ES-I3 (cell line): Measurements from ENCODE around the gene VSTM2B.
"Not testable (repeated sequence)": the region's sequence is repeated elsewhere in the genome, so short reads cannot be mapped to it uniquely, and the experiment has no call there.

Experiments used
- H3K36me3 ChIP-seq: 2 replicates; pipeline ENCODE4 v1.6.1; 2013; ENCODE audit warnings: mild to moderate bottlenecking, low read length, control low read depth, moderate library complexity; ENCODE audit not compliant: insufficient read depth
- H3K4me1 ChIP-seq: 2 replicates; pipeline ENCODE4 v1.6.1; 2013; ENCODE audit warnings: mild to moderate bottlenecking, control low read depth, low read length; ENCODE audit not compliant: insufficient read depth
- H3K9ac ChIP-seq: 2 replicates; pipeline ENCODE4 v1.6.1; 2013; ENCODE audit warnings: low read depth, mild to moderate bottlenecking, low read length, moderate library complexity
- H3K9me3 ChIP-seq: 2 replicates; pipeline ENCODE4 v1.6.1; 2013; ENCODE audit warnings: mild to moderate bottlenecking, low read length, moderate library complexity; ENCODE audit not compliant: control insufficient read depth, insufficient read depth

VSTM2B gene

DNA sequence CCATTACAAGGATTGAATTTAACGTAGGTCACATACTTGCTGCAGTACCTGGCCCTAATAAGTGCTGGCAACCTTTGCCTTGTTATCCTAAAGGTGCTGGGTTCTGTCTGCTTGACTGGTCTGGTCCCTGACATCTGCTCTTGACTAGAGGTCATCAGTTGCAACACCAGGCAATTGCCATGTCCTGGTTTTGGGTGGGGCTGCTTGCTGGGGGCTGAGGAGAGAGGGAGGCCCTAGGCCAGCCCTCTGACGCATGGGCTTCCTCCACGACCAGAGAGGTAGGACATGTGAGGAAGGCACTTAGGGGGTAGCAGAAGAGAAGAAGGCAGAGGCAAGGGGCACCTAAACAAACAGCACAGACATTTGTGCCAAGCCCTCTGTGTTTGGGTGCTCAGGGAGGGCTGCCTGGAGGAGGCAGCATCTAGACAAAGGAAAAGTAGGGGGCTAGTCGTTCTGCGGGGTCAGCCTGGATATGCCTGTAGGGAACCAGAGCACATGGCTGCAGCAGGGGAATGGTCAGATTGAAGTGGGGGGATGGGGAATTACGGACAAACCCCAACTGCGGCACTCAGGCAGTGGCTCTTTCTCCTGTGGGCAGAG, 21.7 kb downstream of the VSTM2B start:
- no peaks in the 10 kb centered on the region for H3K4me1 ChIP-seq
- no peak overlapping the region for H3K9ac ChIP-seq
- H3K36me3 ChIP-seq, result no peaks in the 10 kb centered on the region
- H3K9me3 ChIP-seq, result no peaks in the 10 kb centered on the region

DNA sequence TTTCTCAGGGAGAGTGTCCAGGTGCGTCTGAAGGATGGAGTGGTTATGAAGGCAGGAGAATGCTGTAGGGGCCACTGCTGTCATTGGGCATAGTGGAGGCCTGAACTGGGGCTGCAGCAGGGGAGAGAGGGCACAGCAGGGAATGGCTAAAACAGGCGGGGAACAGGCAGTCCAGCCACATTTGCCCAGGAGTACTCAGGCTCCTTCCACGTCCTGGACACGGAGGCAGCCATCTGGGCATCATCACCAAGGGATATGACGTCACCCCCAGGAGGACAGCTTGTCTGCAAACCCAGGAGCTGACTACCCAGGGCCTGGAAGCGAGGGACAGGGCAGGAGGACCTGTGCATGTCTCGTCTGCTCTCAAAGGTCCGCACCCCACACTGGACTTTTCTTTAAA, 22.2 kb downstream of the VSTM2B start:
- no peaks in the 10 kb centered on the region for H3K9me3 ChIP-seq
- H3K9ac ChIP-seq, result no peak overlapping the region
- no peaks in the 10 kb centered on the region for H3K4me1 ChIP-seq
- H3K36me3 ChIP-seq, result no peaks in the 10 kb centered on the region

DNA sequence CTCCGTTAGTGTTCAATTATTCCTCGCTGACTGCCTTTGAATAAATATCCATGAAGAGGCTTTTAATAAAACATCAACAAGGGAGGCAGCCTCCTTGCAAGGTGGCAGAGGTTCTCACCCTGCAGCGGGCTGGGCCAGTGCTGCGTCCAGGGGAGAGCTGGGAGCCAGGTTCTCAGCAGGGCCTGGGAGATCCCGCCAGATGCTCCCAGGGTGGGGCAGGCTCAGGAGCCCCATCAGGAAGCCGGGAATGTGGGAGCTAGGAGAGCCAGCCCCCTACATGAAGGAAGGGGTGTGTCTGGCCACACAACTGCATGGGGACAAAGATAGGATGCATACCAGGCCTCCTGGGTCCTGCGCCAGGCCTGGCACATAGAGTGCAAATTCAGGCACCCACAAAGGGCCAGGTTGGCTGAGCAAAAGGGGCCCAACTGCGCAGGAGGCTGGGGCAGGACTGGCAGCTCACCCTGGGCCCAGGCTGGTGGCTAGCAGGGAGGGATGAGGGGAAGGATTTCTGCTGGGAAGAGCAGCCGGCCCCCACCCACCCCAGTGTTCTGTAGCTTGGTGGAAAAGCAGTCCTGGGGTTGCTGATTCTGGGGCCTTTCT, 22.8 kb downstream of the VSTM2B start:
- no peaks in the 10 kb centered on the region for H3K9me3 ChIP-seq
- H3K36me3 ChIP-seq, result no peaks in the 10 kb centered on the region

DNA sequence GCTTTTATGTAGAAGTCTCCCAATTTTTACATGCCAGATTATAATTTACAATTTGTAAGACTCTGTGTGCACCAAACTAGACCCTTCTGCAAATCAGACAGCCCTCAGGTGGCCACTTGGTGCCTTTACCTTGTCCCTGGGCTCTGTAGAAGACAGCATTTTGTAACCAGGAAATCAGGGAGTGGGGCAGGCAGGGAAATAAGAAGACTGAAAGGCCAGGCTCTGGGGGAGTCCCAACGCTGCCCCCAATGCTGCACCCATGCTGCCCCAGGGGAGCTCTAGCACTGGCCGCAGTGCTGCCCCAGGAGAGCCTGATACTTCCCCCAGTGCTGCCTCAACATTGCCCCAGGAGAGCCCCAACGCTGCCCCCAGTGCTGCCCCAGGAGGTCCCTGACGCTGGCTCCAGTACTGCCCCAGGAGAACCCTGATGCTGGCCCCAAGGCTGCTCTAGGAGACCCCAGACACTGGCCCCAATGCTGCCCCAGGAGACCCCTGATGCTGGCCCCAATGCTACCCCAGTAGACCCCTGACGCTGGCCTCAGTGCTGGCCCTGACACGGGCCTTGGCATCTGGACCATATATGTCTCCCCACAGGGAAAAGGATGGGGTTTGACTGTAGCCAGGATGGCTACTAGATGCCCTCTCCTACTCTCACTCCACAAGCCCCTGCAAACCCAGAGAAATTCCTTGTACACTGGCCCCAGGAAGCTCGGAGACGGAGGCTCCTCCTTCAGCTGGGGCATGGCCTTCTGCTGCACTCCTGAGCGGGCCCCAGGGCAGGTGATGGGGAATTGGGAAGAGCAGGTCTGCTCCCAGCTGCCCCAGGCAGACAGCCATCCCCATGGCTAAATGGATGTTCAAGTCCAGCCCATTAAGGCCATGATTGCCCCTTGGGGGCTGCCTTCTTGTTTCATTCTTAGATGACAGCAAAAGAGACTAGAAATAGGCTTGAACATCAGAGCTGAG, 23.6 kb downstream of the VSTM2B start:
- Histone ChIP-seq H3K9me3 (no peaks in the 10 kb centered on the region), H3K36me3 (no peaks in the 10 kb centered on the region), H3K9ac (no peak overlapping the region), H3K4me1 (no peaks in the 10 kb centered on the region)

More for the DNA sequence above, 22.8 kb downstream of the VSTM2B start:
- H3K4me1 ChIP-seq, result no peaks in the 10 kb centered on the region
- no peak overlapping the region for H3K9ac ChIP-seq

DNA sequence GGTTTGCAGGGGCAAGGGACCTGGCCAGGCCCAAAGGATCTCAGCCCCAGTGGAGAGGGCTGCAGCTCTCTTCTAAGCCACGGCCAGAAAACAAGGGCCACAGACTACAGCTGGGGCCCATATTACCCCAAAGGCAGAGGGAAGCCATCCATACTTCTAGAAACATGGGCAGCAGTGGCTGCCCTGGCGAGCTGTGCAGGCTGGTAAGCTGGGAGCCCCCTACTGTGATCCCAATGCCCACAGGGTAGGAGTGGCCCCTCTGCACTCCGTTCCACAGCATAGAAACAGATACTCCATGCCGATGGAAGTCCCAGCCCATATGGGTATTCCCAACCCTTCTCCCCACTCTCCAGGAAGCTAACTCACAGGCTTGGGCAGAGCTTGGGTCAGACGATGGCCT, 25.1 kb downstream of the VSTM2B start:
- no peak overlapping the region for H3K9ac ChIP-seq
- no peaks in the 10 kb centered on the region for H3K36me3 ChIP-seq
- H3K4me1 ChIP-seq, result no peaks in the 10 kb centered on the region
- no peaks in the 10 kb centered on the region for H3K9me3 ChIP-seq

DNA sequence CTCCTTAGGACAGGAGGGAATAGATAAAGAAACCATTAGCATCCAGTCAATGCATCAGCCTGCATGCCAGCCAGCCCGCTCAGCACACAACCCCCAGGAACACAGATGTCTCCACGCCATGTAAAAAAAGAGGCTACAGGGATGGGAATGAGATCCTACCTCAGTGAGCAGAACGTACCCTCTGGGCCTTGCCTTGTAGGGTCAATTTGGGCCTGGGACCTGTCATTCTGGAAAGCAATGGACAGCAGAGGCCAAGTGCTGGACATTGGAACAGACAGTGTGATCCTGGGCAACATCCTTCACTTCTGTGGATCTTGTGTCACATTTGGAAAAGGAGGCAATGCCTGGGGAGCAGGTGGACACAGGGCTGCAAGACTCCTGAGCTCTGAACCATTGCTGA, 26.0 kb downstream of the VSTM2B start:
- no peaks in the 10 kb centered on the region for H3K4me1 ChIP-seq
- no peaks in the 10 kb centered on the region for H3K9me3 ChIP-seq
- no peak overlapping the region for H3K9ac ChIP-seq
- no peaks in the 10 kb centered on the region for H3K36me3 ChIP-seq

DNA sequence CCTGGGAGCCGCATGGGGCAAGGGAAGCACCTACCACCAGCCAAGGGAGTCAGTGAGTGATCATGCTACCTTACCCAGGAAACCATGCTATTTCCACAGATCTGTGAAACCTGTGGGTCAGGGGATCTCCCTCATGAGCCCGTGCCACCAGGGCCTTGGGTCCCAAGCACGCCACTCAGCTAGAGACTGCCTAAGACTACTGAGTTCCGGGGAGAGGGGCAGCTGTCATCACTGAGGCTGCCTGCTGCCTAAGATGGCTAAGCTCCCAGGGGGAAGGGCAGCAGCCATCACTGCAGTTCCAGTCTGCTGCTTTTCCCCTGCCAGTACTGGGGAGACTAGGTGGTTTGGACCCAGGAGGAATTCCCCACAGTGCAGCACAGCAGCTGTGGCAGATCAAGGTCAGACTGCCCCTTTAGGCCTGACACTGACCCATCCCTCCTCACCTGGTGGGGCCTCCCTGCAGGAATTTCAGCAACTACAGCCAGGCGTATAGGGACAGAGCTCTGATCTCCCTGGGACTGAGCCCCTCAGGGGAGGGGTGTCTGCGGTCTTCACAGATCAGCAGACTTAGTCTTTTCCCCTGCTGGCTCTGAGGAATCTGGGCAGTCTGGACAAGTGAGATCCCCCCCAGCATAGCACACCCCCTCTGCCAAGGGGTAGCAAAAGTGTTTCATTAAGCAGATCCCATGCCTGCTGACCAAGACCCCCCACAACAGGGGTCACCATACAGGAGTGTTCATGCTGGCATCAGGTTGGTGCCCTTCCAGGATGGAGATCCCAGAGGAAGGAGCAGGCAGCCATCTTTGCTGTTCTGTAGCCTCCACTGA, 26.9 kb downstream of the VSTM2B start:
- H3K9me3 ChIP-seq, result no peaks in the 10 kb centered on the region
- H3K4me1 ChIP-seq, result no peaks in the 10 kb centered on the region
- H3K9ac ChIP-seq, result no peak overlapping the region
- no peaks in the 10 kb centered on the region for H3K36me3 ChIP-seq

DNA sequence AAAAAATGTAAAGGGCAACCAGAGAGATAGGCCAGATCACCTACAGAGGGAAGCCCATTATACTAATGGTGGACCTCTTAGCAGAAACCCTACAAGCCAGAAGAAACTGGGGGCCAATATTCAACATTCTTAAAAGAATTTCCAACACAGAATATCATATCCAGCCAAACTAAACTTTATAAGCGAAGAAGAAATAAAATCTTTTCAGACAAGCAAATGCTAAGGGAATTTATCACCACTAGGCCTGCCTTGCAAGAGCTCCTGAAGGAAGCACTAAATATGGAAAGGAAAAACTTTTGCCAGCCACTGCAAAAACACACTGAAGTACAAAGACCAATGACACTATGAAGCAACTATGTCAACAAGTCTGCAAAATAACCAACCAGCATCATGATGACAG, 28.4 kb downstream of the VSTM2B start:
- Histone ChIP-seq H3K9ac (no peak overlapping the region), H3K9me3 (no peaks in the 10 kb centered on the region), H3K4me1 (no peaks in the 10 kb centered on the region), H3K36me3 (no peaks in the 10 kb centered on the region)

DNA sequence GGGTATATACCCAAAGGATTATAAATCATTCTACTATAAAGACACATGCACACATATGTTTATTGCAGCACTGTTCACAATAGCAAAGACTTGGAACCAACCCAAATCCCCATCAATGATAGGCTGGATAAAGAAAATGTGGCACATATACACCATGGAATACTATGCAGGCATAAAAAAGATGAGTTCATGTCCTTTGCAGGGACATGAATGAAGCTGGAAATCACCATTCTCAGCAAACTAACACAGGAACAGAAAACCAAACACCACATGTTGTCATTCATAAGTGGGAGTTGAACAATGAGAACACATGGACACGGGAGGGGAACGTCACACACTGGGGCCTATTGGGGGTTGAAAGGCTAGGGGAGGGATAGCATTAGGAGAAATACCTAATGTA, 33.3 kb downstream of the VSTM2B start:
- not testable (repeated sequence) for H3K4me1 ChIP-seq, H3K9ac ChIP-seq, H3K36me3 ChIP-seq, H3K9me3 ChIP-seq

DNA sequence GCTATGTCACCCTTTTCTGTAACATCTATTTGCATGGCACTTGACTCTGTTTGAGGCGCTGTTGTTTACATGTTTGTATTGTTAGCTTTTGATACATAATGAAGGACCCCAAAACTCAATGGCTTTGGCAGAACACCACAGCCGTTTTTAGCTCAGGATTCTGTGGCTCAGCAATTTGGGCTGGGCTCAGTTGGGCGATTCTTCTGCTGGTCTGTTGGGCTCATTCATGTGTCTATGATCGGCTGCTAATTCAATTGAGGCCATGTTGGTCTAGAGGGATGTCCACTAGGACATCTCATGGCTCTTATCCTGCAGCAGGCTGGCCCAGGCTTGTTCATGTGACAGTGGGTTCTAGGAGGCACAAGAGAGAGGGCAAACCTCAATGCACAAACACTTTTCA, 33.9 kb downstream of the VSTM2B start:
- H3K9me3 ChIP-seq, result 0 out of 2 replicates have a peak, but pooled peaks cover 2% of the 10 kb centered on the region
- no peaks in the 10 kb centered on the region for H3K36me3 ChIP-seq
- no peak overlapping the region for H3K9ac ChIP-seq
- no peaks in the 10 kb centered on the region for H3K4me1 ChIP-seq

DNA sequence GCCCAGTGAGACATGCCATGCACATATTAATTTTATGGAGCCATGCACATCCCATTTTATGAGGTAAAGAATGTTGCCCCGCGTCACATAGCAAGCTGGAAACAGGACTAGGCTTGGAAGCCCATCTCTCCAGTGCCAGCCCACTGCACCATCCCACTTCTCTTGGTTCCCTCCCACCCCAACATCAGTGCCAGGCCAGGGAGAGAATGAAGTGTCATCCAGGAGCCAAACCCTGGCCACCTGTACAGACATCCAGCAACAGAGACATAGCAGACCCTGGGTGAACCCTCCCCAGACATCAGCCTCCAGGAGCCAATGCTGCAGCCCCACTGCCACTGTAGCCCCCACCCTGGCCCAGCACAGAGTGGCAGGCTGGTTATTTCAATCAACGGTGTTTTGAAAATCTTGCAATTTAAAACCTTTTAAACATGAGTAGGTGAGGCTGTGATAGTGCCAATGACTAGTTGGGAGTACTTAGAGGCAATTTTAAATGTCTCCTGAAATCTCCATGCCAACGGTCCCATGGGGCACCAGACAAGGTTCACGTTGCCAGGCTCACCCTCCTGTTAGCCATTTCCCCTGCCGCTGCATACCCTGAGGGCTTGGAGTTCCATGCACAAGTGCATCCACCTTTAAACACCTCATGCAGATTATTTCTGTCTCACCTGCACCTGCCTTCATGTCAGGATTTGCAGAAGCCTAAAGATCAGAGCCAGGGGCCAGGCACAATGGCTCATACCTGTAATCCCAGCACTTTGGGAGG, 34.7 kb downstream of the VSTM2B start:
- Histone ChIP-seq H3K36me3 (no peaks in the 10 kb centered on the region), H3K9ac (no peak overlapping the region), H3K4me1 (no peaks in the 10 kb centered on the region), H3K9me3 (0 out of 2 replicates have a peak, but pooled peaks cover 2% of the 10 kb centered on the region)

DNA sequence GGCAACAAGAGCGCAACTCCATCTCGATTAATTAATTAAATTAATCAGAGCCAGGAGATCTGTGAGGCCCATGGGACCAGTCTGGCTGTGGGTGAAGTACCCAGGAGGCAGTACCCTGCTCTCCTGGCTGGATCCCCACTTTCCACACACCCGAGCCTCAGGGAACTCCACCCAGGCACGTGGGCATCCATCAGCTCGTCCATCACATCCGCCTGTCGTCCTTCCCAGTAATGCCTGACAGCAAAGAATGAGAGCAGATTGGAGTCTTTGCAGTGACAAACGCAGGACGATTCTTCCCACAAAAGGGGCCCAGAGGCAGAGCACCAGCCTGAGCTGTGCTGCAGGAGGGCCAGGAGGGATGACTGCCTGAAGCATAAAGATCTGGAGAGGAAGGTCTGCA, 35.8 kb downstream of the VSTM2B start:
- 0 out of 2 replicates have a peak, but pooled peaks cover 2% of the 10 kb centered on the region for H3K9me3 ChIP-seq

DNA sequence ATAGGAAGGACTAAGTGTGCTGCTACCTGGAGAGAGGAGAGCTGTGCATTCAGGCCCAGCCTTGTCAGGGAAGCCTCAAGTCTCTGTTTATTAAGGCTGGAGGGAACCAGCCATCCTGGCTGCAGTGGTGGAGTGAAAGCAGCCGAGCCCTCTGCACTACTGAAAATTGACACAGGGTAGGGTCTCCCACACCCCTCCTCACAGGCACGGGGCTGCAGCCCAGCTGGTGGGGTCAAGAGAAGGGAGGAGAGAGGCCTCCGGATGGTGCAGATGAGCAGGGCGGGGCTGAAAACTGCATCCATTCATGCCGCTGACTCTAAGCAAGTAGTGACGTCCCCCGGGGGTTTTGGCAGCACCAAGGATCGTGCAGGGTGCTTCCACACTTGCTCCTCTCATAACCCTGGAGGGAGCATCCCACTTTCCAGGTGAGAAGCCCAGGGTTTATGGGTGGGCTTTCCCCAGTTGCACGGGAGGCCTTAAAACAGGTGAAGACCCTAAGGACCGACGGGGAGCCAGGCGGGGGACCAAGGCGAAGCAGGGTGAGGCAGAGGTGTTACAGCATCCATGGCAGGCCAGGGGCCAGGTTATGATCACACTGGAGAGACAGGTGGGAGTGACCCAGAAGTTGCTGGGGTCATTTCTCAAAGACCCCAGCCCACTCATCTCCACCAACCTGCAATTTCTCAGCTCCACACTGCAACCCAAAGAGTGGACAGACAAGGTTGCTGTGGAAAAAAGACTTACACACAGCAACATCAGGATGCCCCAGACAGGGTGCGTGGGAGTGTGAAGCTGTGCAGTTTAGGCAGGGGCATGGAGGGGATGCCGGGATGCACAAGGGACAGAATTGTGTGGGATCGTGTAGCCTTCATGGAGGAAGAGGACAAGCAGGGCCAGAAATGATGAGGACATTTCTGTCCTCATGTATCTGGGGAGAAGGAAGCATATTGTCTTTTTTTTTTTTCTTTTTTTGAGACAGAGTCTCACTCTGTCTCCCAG, 36.8 kb downstream of the VSTM2B start:
- no peaks in the 10 kb centered on the region for H3K4me1 ChIP-seq
- H3K36me3 ChIP-seq, result no peaks in the 10 kb centered on the region
- H3K9ac ChIP-seq, result no peak overlapping the region
- 0 out of 2 replicates have a peak, but pooled peaks cover 2% of the 10 kb centered on the region for H3K9me3 ChIP-seq

More for the DNA sequence above, 35.8 kb downstream of the VSTM2B start:
- Histone ChIP-seq H3K36me3 (no peaks in the 10 kb centered on the region), H3K4me1 (no peaks in the 10 kb centered on the region), H3K9ac (no peak overlapping the region)
